HG03565 (cell line): Measurements from ENCODE around the gene CBFA2T2.
"Not testable (repeated sequence)": the region's sequence is repeated elsewhere in the genome, so short reads cannot be mapped to it uniquely, and the experiment has no call there.

Source experiments
- ATAC-seq: cut with Tn5 transposase; IDR thresholded peaks from one replicate; pipeline ENCODE4 v1.9.1; 2021; ENCODE audit warnings: mild to moderate bottlenecking, moderate library complexity; ENCODE audit not compliant: unreplicated experiment

CBFA2T2 gene

DNA sequence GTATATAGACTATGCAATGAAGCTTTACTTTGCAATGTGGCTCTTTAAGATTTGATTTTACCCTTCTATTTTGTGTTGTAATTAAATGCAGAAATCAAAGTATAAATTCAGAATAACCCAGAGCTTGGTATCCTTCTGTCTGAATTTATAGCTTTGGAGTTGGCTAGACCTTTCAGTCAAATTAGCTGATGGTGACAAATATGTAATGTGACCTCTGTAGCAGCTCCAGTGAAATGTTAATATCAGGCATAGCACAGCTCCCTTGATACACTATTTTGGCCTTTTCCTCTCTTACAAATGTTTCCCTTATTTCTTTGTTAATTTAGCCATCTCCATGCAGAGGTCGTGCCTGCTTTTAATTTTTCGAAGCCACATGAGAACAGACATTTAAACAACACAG is 11.1 kb downstream of the CBFA2T2 start:
- ATAC-seq, result no peak

DNA sequence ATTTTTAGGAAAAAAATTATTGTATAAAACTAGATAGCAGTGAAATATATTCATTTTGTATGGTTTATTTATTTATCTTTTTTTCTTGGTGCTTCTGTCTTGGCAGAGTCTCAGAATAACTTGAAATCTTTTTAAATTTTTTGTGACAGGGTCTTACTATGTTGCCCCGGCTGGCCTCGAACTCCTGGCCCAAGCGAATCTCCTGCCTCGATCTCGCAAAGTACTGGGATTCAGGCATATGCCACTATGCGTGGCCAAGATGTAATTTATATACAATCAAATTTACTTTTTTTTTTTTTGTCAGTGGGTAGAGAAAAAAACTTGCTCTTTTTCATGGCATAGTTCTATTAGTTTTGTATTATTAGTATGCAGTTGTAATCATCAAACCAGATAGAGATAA is 13.7 kb downstream of the CBFA2T2 start:
- ATAC-seq, result no peak

DNA sequence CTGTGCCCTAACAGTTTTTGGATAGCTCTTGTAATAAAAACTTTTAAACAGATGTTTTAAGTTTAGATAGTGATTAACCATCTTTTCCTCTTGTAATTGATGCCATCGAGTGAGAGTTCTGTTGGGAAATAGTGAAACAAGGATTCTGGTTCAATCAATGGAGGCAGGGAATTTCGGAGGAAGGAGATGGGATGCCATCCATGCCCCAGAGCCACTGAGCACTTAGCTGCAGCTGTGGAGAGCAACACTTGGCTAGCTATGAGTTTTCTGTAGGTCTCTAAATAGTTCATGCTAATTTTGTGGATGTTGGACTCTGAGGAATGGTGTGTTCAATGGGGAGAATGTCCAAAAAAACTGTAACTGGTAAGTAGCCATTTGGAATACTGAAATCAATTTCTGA is 16.7 kb downstream of the CBFA2T2 start:
- ATAC-seq, result no peak

DNA sequence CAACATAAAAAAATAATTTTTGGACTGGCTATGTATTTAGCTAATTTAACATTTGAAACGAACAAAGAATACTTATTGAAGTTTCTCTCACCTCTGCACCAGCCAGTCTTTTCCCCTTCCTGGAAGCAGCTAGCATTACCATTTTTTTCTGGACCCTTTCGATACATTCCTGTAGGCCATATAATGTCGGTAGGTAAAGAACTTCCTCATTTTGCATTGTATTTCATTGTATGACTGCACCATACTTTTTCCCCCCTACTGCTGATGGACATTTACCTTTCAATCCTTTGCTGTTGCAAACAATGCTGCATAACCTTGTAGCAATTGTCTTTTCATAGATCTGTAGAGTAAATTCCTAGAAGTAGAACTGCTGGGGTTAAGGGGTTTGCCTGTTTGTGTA is 17.6 kb downstream of the CBFA2T2 start:
- ATAC-seq, result no peak

DNA sequence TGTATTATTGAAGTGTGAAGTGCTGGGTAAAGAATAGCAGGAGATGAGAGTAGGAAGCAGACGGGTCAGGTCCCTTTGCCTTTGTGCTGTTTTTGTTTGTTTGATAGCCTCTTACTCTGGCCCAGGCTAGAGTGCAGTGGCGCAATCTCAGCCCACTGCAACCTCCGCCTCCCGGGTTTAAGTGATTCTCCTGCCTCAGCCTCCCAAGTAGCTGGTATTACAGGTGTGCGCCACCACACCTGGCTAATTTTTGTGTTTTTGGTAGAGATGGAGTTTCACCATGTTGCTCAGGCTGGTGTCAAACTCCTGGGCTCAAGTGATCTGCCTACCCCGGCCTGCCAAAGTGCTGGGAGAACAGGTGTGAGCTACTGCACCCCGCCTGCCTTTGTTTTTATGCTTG is 18.1 kb downstream of the CBFA2T2 start:
- not testable (repeated sequence) for ATAC-seq

DNA sequence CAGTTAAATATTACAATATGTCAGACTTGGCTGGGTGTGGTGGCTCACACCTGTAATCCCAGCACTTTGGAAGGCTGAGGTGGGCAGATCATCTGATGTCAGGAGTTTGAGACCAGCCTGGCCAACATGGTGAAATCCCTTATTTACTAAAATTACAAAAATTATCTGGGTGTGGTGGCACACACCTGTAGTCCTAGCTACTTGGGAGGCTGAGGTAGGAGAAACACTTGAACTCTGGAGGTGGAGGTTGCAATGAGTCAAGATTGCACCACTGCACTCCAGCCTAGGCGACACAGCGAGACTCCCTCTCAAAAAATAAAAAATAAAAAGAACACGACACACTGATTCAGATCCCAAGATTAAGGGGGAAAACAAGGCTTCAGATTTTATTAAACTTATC is 19.2 kb downstream of the CBFA2T2 start:
- ATAC-seq, result not testable (repeated sequence)

DNA sequence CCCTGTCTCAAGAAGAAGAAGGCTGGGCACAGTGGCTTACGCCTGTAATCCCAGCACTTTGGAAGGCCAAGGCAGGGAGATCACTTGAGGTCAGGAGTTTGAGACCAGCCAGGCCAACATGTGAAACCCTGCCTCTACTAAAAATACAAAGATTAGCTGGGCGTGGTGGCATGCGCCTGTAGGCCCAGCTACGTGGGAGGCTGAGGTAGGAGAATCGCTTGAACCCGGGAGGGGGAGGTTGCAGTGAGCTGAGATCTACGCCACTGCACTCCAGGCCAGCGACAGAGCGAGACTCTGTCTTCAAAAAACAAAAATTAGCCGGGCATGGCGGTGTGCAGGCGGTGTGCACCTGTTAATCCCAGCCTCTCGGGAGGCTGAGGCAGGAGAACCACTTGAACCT is 22.0 kb downstream of the CBFA2T2 start:
- not testable (repeated sequence) for ATAC-seq

DNA sequence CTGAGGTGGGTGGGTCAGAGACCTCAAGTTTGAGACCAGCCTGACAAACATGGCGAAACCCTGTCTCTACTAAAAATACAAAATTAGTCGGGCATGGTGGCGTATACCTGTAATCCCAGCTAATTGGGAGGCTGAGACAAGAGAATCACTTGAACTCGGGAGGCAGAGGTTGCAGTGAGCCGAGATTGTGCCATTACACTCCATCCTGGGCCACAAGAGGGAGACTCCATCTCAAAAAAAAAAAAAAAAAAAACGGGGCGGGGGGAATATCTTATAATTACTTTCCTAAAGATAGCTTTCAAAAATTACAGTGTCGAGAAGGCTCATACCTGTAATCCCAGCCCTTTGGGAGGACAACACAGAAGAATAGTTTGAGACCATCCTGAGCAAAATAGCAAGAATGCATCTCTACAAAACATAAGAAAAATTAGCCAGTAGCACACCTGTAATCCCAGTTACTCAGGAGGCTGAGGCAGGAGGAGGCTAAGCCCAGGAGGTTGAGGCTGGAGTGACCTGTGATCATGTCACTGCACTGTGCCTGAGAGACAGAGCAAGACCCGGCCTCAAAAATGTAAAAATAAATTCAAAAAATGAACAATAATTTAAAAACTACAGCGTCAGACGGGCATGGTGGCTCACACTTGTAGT is 25.8 kb downstream of the CBFA2T2 start:
- ATAC-seq, result no peak

DNA sequence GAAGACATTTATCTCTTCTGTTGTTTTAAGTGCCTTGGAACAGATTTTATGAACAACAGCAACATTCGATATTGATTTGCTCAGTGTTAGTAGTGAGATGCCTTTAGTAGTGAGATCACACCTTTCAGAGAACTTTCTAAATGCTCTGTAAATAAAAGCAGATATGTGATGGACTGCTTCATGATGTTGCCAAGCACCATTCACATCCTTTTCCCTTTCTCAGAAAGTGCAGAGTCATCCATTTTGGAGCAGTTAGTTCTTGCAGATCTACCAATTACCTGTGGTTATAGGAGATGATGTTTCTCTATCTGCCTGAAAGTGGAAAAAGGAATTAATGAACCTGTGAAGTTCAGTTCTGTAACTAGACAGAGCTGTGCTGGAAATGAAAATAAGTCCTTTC is 27.0 kb downstream of the CBFA2T2 start:
- no peak for ATAC-seq

DNA sequence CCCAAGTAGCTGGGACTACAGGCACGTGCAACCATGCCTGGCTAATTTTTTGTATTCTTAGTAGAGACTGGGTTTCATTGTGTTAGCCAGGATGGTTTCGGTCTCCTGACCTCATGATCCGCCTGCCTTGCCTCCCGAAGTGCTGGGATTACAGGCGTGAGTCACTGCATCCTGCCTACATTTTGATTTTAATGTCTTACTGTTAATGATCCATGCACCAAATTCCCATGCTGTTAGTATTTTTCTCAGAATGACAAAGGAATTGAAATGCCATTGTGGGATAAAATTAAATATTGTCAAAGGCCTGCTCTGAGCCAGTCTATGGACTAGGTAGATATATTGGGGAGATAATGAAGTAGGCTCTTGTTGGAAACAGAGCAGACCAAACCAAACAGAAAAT is 28.2 kb downstream of the CBFA2T2 start:
- ATAC-seq, result no peak

DNA sequence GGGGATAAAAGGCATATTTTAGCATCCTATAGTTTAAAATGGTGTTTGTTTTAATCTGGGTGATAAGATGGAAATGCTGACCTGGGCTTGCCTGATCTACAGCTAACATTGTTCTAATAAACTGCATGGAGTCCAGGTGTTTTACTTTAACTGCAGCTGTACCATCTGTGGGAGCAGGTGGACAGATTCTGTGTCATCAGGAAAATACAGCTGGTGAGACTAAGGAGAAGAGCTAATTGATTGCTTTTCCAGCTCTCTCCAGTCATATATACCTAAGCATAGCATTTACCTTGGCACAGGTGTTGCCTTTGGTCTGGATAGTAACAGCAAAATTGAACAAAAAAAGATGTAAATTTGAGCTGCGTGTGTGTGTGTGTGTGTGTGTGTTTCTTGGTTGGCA is 31.6 kb downstream of the CBFA2T2 start:
- ATAC-seq, result no peak

DNA sequence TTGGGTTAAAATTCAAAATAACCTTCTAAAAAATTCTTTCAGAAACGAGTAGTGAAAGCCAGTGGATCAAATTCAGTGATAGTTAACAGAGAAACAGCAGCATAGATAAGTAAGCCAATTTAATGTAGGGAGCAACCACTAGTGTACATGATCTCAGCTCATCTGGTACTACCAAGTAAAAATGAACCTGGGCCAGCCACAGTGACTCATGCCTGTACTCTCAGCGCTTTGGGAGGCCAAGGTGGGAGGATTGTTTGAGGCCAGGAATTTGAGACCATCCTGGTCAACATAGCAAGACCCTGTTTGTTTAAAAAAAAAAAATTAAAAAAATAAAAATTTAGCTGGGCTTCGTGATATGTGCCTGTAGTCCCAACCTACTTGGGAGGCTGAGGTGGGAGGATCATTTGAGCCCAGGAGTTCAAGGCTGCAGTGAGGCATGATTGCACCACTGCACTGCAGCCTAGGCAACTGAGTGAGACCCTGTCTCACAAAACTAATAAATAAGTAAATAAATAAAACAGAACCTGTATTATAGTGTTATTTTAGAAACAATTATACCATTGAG is 32.4 kb downstream of the CBFA2T2 start:
- no peak for ATAC-seq

DNA sequence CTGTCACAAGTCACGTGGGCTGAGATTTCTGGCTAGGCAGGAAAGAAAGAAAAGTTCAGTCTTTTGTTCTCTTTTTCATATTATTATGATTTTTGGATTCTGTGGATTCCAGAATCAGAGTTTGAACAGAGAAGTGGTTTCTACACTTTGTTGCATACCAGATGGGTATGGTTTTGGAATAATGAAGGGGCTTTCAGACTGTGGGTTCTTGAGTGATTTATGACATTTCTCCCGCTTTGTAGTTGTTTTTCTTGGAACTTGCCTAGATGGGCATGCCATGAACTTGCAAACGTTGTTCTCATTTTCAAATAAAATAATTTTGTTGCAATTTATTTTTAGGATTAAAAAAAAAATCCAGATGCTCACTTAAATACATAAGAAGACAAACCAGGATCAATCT is 34.4 kb downstream of the CBFA2T2 start:
- ATAC-seq, result no peak

DNA sequence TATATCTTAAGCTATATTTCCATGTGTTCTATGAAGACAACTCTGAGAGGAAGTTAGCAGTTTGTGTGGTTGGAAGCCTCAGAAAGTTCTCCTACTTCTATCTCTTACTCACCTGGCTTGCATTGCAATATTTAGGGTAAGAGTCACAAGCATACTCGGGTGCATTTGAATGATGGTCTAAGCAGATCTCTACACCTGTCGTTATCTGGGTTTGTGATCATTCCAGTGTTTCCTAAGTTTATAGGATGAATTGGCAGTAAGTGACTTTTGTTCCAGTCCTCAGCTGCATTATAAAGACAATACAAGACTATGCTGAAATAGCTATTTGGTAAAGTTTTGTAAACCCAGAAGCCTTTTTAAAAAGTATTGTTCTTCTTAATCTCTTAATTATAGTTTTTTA is 36.9 kb downstream of the CBFA2T2 start:
- no peak for ATAC-seq

DNA sequence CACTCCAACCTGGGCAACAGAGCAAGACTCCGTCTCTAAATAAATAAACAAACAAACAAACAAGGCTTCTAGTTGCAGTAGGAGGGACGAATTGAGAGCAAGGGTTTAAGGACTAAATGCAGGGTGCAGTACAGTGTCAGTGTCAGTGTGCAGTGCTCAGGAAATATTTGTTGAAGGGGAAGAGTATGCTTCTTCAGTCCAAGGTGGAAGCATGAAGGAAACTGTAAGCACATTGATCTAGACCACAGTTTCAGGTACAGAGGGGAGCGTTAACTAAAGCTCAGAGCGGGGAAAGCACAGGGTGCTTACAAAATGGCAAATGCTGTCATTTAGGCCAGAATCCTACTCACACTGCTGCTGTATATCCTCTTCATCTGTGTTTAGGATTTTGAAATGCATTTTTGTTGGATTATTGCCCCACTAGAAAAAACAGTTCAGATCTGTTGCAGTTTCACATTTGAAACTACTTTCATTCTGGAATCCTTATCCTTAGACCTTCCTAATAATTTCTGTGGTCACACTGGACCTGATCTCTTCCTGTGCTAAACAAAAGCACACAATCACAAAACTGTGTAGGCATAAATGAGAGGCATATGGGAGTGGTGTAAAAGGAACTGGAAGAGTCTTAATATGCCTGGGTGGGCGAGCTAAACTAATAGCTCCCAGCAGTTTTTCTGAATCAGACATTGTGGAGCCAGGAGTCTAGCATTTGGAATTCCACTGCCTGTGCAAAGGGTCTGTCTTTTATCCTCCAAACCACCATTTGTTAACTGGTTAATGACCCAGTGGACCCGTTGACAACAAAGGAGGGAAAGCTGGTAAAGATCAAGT is 41.4 kb downstream of the CBFA2T2 start:
- ATAC-seq, result no peak

DNA sequence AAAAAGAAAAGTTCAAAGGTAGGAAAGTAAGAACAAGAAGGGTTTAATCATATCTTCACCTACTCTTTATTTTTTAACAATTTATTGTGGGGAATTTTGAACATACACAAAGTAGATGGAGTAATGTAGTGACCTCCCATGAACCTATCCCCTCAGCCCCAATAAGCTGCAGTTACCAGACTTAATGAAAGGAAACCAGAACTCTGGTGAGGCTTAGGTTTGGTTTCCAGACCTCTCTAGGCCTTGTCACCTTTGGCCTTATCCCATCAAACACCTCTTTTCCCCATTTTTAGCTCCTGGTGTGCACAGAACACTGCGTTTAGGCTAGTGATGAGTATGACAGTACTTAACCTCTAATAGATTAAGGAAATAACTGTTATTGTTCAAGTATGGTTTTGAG is 42.0 kb downstream of the CBFA2T2 start:
- ATAC-seq, result no peak

DNA sequence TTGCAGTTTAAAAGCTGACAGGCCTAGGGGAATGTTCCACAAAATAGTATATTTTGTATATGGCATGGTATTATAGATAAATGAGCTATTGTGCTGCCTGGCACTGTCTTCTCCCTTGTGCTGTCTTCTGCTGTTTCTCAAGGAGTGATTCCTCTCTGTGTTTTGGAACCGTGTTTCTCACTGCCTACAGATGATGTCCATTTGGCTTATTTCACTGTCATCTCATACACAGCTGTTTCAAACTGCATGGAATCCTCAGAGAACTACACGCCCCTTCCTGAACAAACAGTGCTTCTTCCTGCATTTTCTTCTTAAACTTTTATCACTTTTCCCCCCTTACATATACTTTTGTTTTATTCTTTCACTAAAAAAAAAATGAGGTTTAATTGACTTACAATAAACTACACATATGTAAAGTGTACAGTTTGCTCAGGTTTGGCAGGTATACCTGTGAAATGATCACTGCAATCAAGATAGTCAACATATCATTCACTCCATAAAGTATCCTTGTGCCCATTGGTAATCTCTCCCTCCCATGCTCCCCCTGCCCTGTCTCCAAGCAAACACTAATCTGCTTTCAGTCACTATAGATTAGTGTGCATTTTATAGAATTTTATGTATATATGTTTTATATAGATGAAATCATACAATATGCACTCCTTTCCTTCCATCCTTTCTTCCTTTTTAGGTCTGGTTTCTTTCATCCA is 43.0 kb downstream of the CBFA2T2 start:
- ATAC-seq, result no peak

DNA sequence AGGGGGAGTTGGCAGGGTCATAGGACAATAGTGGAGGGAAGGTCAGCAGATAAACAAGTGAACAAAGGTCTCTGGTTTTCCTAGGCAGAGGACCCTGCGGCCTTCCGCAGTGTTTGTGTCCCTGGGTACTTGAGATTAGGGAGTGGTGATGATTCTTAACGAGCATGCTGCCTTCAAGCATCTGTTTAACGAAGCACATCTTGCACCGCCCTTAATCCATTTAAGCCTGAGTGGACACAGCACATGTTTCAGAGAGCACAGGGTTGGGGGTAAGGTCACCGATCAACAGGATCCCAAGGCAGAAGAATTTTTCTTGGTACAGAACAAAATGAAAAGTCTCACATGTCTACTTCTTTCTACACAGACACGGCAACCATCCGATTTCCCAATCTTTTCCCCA is 45.8 kb downstream of the CBFA2T2 start:
- ATAC-seq, result not testable (repeated sequence)

DNA sequence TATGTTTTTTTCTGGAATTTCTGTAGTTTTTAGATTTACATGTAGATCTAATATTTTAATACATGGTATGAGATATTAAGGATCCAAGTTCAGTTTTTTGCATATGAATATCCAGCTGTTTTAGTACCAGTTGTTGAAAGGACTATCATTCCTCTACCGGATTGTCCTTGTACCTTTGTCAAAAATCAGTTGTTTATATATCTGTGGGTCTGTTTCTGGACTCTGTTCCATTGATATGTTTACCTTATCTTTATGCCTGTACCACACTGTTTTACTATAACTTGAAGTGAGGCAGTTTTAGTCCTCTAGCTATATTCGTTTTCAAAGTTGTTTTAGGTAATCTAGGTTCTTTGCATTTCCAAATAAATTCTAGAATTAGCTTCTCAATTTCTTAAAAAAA is 47.7 kb downstream of the CBFA2T2 start:
- ATAC-seq, result no peak

DNA sequence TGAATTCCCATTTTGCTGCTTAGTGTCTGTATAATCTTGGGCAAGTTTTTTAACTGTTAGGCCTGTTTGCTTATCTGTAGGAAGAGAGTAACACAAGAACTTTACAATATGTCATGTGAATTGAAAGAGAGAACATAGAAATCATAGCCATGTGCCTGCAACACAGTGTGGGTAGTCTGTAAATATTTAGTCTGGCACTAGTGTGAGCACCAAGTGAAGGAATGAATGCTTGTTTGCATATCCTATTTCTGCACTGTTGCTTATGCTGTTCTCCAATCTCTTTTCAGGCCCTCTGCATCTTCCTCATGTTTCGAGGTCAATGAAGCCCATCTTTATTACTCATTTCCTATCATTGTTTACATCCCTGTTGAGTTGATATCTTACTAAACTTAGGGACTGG is 49.2 kb downstream of the CBFA2T2 start:
- ATAC-seq, result no peak

DNA sequence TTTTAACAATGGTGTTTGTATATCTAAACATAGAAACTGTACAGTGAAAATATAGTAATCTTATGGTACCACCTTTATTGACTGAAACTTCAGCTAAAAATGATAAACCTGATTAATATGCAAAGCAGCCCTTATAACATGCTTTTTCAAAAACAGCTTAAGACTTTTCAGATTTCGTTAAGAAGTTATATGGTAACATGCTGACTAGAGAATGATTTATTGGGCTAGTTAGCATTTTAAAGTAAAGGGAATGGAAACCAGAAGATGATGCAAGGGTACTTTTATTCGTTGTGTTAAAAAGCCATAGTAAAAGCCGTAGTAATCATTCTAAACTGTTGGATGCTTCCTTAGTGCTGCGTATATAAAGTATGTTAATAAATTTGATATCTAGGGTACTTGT is 50.5 kb downstream of the CBFA2T2 start:
- ATAC-seq, result no peak

DNA sequence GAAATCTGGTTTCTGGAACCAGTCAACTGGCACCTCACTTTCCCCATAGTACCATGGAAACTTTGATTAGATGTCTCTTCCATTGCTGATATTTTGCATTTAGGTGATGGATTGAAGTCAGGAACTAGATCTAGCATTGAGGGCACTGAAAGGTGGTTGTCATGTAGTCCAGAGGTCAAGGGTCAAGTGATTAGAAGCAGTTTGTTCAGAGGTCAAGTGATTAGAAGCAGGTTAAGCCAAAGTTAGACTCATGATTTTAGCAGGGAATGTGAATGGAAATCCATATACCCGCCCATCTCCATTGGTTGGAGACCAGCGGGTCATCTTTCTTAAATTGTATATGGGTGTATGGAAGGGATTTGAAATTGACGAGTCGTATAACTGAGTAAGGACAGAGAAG is 51.2 kb downstream of the CBFA2T2 start:
- ATAC-seq, result no peak
